C4-2B (cell line): ENCODE results near the gene ERGIC1.

ENCODE experiments used
- ZFX ChIP-seq: fragments of 450-650 bp; IDR thresholded peaks from 2 replicates; pipeline ENCODE4 v1.6.1; 2017
- TF ChIP-seq, protein P1 (sequence below): fragments of 450-650 bp; conservative IDR thresholded peaks from 2 replicates; pipeline ENCODE4 v1.5.1; 2017; ENCODE audit warnings: mild to moderate bottlenecking

DNA sequence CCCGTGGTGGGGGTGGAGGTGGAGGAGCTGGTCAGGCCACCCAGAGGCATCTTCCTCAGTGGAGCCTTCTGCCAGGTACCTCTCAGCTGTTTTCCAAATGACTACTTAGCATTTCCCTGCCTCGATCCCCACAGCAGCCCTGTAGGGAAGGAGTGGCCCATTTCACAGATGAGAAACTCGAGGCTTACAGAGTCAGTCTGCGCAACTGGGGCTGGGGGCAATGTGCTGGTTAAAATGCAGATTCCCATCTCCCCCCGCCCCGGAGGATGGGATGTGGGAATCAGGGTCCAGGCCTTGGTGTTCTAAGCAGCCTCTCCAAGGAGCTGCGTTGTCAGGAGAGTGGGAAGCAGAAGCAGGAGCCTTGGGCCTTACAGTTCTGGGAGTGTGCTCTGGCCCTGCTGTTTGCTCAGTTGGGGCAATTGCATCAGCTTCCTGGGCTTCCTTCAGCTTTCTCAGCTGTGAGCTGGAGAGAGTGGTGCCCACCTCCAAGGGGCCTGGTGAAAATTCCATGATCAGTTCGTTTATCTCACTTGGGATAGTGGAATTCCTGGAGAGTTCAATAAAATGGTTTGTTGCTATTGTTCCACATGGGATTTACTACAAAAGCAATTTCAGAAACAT lies 19.4 kb downstream of the ERGIC1 start:
- TF ChIP-seq, protein P1, sequence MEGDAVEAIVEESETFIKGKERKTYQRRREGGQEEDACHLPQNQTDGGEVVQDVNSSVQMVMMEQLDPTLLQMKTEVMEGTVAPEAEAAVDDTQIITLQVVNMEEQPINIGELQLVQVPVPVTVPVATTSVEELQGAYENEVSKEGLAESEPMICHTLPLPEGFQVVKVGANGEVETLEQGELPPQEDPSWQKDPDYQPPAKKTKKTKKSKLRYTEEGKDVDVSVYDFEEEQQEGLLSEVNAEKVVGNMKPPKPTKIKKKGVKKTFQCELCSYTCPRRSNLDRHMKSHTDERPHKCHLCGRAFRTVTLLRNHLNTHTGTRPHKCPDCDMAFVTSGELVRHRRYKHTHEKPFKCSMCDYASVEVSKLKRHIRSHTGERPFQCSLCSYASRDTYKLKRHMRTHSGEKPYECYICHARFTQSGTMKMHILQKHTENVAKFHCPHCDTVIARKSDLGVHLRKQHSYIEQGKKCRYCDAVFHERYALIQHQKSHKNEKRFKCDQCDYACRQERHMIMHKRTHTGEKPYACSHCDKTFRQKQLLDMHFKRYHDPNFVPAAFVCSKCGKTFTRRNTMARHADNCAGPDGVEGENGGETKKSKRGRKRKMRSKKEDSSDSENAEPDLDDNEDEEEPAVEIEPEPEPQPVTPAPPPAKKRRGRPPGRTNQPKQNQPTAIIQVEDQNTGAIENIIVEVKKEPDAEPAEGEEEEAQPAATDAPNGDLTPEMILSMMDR = no peak
- no peak for TF ChIP-seq ZFX
